Measurements from ENCODE around the gene LPAR6.
"Not testable (repeated sequence)": the region's sequence is repeated elsewhere in the genome, so short reads cannot be mapped to it uniquely, and the experiment has no call there.

LPAR6 gene, protein sequence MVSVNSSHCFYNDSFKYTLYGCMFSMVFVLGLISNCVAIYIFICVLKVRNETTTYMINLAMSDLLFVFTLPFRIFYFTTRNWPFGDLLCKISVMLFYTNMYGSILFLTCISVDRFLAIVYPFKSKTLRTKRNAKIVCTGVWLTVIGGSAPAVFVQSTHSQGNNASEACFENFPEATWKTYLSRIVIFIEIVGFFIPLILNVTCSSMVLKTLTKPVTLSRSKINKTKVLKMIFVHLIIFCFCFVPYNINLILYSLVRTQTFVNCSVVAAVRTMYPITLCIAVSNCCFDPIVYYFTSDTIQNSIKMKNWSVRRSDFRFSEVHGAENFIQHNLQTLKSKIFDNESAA

DNA sequence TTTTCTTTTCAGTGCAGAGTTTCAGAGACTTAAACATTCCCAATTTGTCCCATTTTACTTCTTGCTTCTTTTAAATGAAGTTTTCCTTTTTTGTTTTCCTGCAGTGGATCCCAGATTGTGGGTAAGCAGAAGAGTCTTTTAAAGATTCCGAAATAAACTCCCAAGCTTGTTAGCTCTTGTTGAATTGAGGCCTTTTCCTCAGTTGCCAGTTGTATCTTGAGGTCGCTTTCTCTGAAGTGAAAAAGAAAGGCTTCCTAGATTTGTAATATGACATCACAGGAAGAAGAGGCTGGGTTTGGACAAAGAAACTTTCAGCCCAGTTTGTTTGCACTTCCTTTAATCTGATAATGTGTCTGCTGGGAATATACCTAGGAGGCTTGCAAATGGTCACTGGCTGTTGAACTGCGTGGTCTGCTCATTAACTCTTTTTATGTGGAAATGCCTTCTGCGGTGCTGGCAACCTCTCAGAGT lies at the start of gene LPAR6:
Gene LPAR6 (minus strand): TSS at position 233 of the 471 bp plus-strand sequence. CDS start 690 bp downstream, outside the sequence.
- in situ Hi-C loops (cut with HindIII; ENCODE audit: low pct_unique_long_range_greater_than_20kb, low sequenced_read_pairs), result no loop called here

DNA sequence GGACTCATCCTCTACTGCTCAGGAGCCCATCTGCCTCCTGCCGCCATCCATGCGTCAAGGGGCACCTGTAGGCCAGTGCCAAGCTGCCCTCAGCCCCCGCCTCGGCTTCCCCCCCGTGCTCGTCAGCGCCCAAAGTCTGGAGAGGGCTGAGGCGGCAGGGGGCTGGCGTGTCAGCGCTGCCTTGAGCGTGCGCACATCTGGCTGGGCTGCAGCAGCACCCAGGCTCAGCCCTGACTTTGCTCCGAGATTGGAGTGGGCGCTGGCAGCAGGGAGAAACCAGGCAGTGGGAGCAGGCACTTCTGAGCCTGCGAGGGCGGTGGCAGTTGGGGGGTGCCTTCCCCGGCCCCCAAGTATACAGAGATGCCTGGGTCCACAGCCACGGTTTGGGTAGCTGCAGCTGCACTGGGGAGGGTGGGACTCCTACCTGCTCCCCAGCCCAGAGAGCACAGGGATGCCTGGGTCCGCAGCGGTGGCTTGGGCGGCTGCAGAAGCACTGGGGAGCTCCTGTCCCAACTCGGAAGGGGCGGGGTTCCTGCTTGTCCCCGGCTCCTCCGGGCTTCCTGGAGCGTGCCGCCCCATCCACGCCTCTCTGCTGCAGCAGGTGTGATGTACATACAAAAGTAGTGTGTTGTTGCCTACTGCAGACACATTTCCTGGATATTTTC lies 44.8 kb upstream of the LPAR6 start:
- TF ChIP-seq JUND (IDR thresholded peaks at IDR 0.05; ENCODE audit: low read depth), result no peak
- no peak for DNase-seq (ENCODE audit: low read depth in 1 of 2, low spot score in 1 of 2)
- in situ Hi-C loops (cut with HindIII; ENCODE audit: low pct_unique_long_range_greater_than_20kb, low sequenced_read_pairs), result no loop called here

More for the DNA sequence above, at the start of gene LPAR6:
- peak; percentile 20 to 75 for DNase-seq (ENCODE audit: low read depth in 1 of 2, low spot score in 1 of 2)
- TF ChIP-seq JUND (IDR thresholded peaks at IDR 0.05; ENCODE audit: low read depth), result no peak

DNA sequence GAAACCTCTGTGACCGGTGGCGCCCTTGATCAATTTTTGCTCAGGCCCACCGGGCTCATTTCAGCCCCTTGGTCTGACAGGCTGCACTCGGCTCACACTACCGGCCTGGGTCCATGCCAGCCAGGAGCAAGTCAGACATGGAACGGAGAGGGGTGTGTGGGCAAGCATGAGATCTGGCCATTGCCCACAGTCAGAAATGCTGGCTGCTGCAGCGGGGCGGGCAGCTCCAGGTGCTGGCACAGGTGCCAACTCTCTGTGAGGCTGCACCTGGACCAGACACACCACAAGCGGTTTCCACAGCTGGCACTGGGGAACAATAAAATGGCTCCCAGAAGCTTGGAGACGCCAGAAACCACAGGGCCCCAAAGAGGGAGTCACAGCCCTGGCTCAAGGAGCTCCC lies 43.6 kb upstream of the LPAR6 start:
- no peak for DNase-seq (ENCODE audit: low read depth in 1 of 2, low spot score in 1 of 2)
- in situ Hi-C loops (cut with HindIII; ENCODE audit: low pct_unique_long_range_greater_than_20kb, low sequenced_read_pairs), result no loop called here
- TF ChIP-seq JUND (IDR thresholded peaks at IDR 0.05; ENCODE audit: low read depth), result no peak

DNA sequence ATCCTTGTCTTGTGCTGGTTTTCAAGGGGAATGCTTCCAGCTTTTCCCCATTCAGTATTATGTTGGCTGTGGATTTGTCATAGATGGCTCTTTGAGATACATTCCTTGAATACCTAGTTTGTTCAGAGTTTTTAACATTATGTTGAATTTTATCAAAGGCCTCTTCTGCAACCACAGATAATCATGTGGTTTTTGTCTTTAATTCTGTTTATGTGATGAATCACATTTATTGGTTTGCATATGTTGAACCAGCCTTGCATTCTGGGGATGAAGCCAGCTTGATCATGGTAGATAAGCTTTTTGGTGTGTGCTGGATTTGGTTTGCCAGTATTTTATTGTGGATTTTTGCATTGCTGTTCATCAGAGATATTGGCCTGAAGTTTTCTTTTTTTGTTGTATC lies 38.3 kb upstream of the LPAR6 start:
- DNase-seq (ENCODE audit: low read depth in 1 of 2, low spot score in 1 of 2), result peak in 1 of 2 experiments; percentile 2
- in situ Hi-C loops (cut with HindIII; ENCODE audit: low pct_unique_long_range_greater_than_20kb, low sequenced_read_pairs), result not testable (repeated sequence)

DNA sequence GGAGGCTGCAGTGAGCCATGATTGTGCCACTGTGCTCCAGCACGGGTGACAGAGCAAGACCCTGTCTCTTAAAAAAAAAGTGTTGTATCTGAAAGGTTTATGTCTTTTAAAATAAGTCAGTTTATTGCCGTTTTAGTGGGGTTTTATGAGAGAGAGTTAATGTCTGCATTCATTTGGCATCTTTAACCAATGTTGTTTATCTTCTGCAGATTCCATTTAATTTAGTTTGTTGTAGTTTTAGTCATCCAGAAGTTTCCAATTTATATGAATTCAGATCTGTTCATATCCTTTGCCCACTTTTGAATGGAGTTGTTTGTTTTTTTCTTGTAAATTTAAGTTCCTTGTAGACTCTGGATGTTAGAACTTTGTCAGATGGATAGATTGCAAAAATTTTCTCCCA lies 36.7 kb upstream of the LPAR6 start:
- no peak for TF ChIP-seq JUND (IDR thresholded peaks at IDR 0.05; ENCODE audit: low read depth)
- in situ Hi-C loops (cut with HindIII; ENCODE audit: low pct_unique_long_range_greater_than_20kb, low sequenced_read_pairs), result no loop called here
- DNase-seq (ENCODE audit: low read depth in 1 of 2, low spot score in 1 of 2), result no peak

DNA sequence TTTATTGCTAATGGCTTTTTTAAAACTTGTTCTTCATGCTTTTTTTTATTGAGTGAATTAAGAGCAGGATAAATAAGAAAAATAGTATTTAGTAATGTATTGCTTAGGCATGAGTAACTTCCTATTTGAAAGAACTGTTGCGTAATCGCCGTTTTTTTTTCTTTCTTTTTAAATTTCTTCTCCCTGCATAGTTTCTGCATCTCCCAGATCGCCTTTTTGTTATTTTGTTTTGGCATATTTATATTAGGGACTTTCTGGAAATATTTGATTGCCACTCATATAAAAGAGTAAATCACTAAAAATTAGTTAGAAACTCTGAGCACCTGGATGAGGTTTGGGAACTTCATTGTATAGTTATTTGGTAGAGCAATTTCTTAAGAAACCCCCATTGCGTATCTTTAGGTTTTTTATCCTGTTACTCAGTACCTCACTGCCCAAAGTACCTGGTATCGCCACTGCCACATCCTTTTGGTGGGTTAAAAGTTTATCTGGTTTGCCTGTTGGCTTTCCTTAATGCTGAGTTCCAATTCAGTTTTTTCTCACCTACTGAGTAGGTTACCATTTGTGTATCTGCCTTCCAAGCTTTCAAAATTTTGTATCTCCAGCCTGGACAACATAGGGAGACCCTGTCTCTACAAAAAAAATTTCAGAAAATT lies 36.2 kb upstream of the LPAR6 start:
- no peak for TF ChIP-seq JUND (IDR thresholded peaks at IDR 0.05; ENCODE audit: low read depth)
- in situ Hi-C loops (cut with HindIII; ENCODE audit: low pct_unique_long_range_greater_than_20kb, low sequenced_read_pairs), result no loop called here
- DNase-seq (ENCODE audit: low read depth in 1 of 2, low spot score in 1 of 2), result no peak

DNA sequence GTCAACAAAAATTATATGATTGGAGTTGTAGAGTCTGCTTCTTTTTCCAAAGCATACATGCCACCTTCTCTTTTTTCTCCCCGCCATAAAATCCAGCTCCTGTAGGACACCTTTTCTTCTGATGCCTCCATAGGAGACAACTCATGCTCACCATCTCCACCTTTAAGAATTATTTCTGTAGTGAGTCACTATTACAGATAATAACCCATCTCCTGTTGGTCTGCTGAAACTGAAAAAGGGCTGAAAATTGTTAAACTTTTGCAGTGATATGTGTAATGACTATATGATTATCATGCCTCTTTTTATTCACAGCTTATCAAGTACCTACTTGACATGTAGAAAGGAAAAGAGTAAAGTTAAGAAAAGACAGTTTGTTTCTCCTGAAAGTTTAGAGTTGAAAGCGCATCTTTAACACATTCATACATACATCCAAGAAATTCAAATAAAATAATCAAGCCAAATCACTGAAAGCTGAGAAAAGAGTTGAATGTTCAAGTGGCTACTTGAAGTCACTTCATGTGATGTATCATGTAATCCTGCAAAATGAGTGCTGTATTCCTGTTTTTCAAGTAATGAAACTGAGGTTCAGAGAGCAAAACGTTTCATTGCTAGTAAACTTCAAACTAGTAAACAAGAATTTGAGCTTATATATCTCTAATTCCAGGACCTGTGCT lies 35.5 kb upstream of the LPAR6 start:
- in situ Hi-C loops (cut with HindIII; ENCODE audit: low pct_unique_long_range_greater_than_20kb, low sequenced_read_pairs), result no loop called here
- no peak for TF ChIP-seq JUND (IDR thresholded peaks at IDR 0.05; ENCODE audit: low read depth)
- DNase-seq (ENCODE audit: low read depth in 1 of 2, low spot score in 1 of 2), result no peak

DNA sequence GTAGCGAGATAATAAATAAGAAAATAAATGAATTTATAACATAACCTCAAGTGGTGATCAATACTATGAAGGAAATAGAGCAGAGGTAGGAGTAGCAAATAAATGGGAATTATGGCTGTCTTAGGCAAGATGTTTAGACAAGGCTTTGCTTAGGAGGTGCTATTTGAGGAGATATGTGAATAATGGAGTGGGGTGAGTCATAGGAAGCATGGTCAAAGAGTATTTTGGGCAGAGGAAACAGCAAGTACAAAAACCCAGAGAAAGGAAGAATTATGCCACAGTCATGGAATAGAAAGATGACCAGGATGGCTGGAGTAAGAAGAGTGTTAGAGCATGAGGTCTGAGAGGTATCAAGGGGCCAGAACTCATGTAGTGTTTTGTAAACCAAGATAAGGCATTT lies 33.6 kb upstream of the LPAR6 start:
- in situ Hi-C loops (cut with HindIII; ENCODE audit: low pct_unique_long_range_greater_than_20kb, low sequenced_read_pairs), result no loop called here
- TF ChIP-seq JUND (IDR thresholded peaks at IDR 0.05; ENCODE audit: low read depth), result no peak
- no peak for DNase-seq (ENCODE audit: low read depth in 1 of 2, low spot score in 1 of 2)

DNA sequence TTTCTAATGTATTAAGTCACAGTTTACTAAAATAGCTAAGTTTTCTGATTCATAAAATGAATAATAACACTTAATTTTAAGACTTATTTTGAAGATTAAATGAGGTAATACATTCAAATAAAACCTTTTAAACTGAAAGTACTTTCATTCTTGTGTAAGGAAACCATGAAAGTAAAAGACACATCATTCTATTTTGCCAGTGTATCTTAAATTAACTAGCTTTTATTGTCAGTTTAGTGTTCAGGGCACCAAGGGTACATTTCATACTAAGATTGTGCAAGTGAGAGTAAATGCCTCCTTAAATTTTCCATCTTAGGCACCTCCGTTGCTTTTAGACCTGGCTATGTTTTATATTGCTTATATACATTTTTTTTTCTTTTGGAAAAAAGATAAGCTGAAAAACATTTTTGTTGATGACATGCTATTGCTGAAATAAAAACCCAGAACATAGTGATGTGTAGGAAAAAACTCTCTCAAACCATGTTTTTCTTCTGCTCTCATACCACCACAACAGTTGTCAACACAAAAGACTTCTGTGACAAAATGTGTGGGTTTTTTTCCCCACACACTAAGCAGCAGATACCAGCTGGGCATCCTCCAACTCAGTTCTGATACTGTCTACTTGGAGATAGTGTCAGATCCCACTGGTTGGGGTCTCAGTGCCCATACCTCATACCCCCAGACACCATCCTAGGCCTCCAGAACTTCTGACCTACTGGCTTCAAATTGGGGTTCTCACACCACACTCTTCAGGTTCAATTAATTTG lies 30.7 kb upstream of the LPAR6 start:
- no peak for DNase-seq (ENCODE audit: low read depth in 1 of 2, low spot score in 1 of 2)
- in situ Hi-C loops (cut with HindIII; ENCODE audit: low pct_unique_long_range_greater_than_20kb, low sequenced_read_pairs), result no loop called here
- no peak for TF ChIP-seq JUND (IDR thresholded peaks at IDR 0.05; ENCODE audit: low read depth)

DNA sequence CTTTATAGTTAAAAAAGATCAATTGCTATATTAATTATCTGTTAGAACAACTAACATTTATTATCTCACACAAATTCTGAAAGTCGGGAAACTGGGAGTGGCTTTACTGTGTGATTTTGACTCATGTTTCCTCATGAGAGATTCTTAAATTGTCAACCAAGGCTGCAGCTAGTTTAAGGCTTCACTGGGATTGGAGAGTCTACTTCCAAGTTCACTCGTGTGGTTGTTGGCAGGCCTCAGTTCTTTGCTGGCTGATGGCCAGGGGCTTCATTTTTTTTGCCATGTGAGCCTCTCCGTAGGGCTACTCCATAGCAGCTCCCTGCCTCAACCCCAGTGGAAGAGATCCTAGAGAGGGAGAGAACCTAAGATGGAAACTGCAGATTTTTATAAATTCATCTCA lies 24.5 kb upstream of the LPAR6 start:
- in situ Hi-C loops (cut with HindIII; ENCODE audit: low pct_unique_long_range_greater_than_20kb, low sequenced_read_pairs), result no loop called here
- no peak for DNase-seq (ENCODE audit: low read depth in 1 of 2, low spot score in 1 of 2)
- no peak for TF ChIP-seq JUND (IDR thresholded peaks at IDR 0.05; ENCODE audit: low read depth)

DNA sequence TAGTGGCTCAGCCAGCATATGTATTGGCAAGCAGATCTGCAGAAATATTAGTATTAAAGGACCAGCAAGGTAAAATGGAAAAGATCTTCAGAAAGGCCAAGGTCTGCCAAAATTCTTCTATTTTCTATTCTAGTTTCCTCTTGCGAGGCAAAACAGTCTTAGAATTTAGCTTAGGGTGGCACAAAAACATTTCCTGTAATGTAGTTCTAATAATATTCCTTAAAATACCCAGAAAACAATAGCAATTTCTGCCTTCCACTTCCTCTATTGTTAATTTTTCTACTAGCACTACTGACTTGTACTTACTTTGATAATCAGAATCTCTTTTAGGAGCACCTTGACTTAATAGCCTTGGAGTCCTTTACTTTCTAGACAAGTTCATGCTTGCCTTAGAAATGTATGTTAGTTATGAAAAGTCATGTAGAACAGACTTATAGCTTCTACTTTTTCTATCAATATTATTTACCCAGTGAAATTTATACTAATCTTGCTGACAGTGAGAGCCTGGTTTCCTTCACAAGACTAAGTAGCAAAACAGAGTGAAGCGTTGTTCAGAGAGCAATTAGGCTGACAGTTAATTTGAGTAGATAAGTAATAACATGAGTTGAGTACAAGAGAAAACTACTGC lies 23.9 kb upstream of the LPAR6 start:
- TF ChIP-seq JUND (IDR thresholded peaks at IDR 0.05; ENCODE audit: low read depth), result no peak
- in situ Hi-C loops (cut with HindIII; ENCODE audit: low pct_unique_long_range_greater_than_20kb, low sequenced_read_pairs), result no loop called here
- DNase-seq (ENCODE audit: low read depth in 1 of 2, low spot score in 1 of 2), result no peak

DNA sequence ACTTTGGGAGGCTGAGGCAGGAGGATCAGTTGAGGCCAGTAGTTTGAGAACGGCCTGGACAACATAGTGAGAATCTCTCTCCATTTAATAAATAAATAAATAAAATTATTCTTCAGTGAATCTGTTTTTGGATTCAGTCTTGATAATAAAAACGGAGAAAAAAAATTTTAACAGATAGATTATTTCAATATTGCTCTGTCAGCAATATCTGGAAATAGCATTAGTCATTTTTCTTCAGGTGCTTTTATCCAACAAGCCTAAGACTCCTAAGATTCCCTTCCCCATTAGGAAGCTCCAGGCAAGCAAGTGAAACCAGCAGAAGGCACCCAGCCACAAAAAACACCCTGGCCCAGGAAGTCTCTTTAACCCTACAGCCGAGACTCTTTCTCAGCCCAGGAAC lies 21.3 kb upstream of the LPAR6 start:
- TF ChIP-seq JUND (IDR thresholded peaks at IDR 0.05; ENCODE audit: low read depth), result no peak
- in situ Hi-C loops (cut with HindIII; ENCODE audit: low pct_unique_long_range_greater_than_20kb, low sequenced_read_pairs), result no loop called here
- DNase-seq (ENCODE audit: low read depth in 1 of 2, low spot score in 1 of 2), result no peak

Data from T47D (cell line).